Measurements from ENCODE around the gene HAT1. TPM values are rescaled to one million over a fixed set of nuclear protein-coding genes. Genes with fewer than 3 reads are reported as not detected.

Gene HAT1
- total RNA-seq, 1 experiment from 2014 or later = 58.9 TPM

GRCh38 chr2:171939058-171939742 is 16.9 kb downstream of the HAT1 start:
- Mint-ChIP-seq H3K27ac (no peak overlapping the region; the same call in 1 of the 2 replicates), H3K4me3 (no peak overlapping the region), H3K4me1 (no peaks in the 10 kb centered on the region), H3K36me3 (peaks cover 31% of the 10 kb centered on the region), H3K9me3 (peaks cover 18% of the 10 kb centered on the region), H3K27me3 (ENCODE audit: low read depth) (no peaks in the 10 kb centered on the region)
- ChIA-PET CTCF (interaction anchor here (0.6 kb wide), 2 partner anchors 57 kb away, joined by 3 read pairs; no protein-coding TSS in a partner anchor), POLR2A (interaction anchor here (0.5 to 0.6 kb wide), 2 partner anchors 235 to 277 kb away, joined by 3 read pairs; no protein-coding TSS in a partner anchor)
- ATAC-seq (no peak), DNase-seq (ENCODE audit: low spot score) (no peak)
- TF ChIP-seq JAZF1 (CRISPR knock-in tag; IDR thresholded peaks at IDR 0.05) (no peak), FOXJ3 (CRISPR knock-in tag; IDR thresholded peaks at IDR 0.05; ENCODE audit: borderline replicate concordance) (no peak), SP1 (CRISPR knock-in tag; conservative IDR thresholded peaks at IDR 0.05) (no peak), PRDM15 (CRISPR knock-in tag; IDR thresholded peaks at IDR 0.05) (no peak), E2F5 (CRISPR knock-in tag; IDR thresholded peaks at IDR 0.05) (no peak), MXD4 (CRISPR knock-in tag; IDR thresholded peaks at IDR 0.05; ENCODE audit: borderline replicate concordance) (no peak), FOXP1 (CRISPR knock-in tag; IDR thresholded peaks at IDR 0.05; ENCODE audit: borderline replicate concordance) (no peak), AFF4 (CRISPR knock-in tag; IDR thresholded peaks at IDR 0.05; ENCODE audit: borderline replicate concordance) (no peak), ATF2 (CRISPR knock-in tag; IDR thresholded peaks at IDR 0.05; ENCODE audit: borderline replicate concordance, low read depth) (no peak), ZBTB21 (CRISPR knock-in tag; IDR thresholded peaks at IDR 0.05; ENCODE audit: borderline replicate concordance) (no peak), ZBTB43 (CRISPR knock-in tag; IDR thresholded peaks at IDR 0.05) (no peak), ZNF671 (CRISPR knock-in tag; IDR thresholded peaks at IDR 0.05) (no peak), E2F1 (CRISPR knock-in tag; IDR thresholded peaks at IDR 0.05) (no peak), FOXP4 (CRISPR knock-in tag; IDR thresholded peaks at IDR 0.05) (no peak), ZNF121 (CRISPR knock-in tag; IDR thresholded peaks at IDR 0.05) (no peak), OVOL2 (CRISPR knock-in tag; IDR thresholded peaks at IDR 0.05; ENCODE audit: borderline replicate concordance) (no peak)

Data from WTC11 (cell line).